Neutrophil (primary cell): Measurements from ENCODE around the gene KLHDC2.
"Not testable (repeated sequence)": the region's sequence is repeated elsewhere in the genome, so short reads cannot be mapped to it uniquely, and the experiment has no call there.

Source experiments
- H3K27ac ChIP-seq: fragments of 200-600 bp; sonication (generic); 2 replicates; pipeline ENCODE4 v1.5.1; 2016; ENCODE audit warnings: mild to moderate bottlenecking, moderate library complexity
- H3K27me3 ChIP-seq: fragments of 200-600 bp; sonication (generic); 2 replicates; pipeline ENCODE4 v1.6.0; 2016; ENCODE audit warnings: mild to moderate bottlenecking
- H3K36me3 ChIP-seq: fragments of 200-600 bp; sonication (generic); 2 replicates; pipeline ENCODE4 v1.5.1; 2017
- H3K4me1 ChIP-seq, 2 experiments: fragments of 200-600 bp in 1 of 2; sonication (generic) in 1 of 2; 1 replicate in 1 of 2; 2 replicates in 1 of 2; pipeline versions ENCODE4 v1.5.1 to v1.6.1; 2013 to 2016; ENCODE audit warnings: low read depth in 1 of 2, low read length in 1 of 2, mild to moderate bottlenecking in 1 of 2, moderate library complexity in 1 of 2; ENCODE audit not compliant: control insufficient read depth in 1 of 2, insufficient read depth in 1 of 2
- H3K4me3 ChIP-seq, 2 experiments: fragments of 200-600 bp in 1 of 2; sonication (generic) in 1 of 2; 1 replicate in 1 of 2; 2 replicates in 1 of 2; pipeline ENCODE4 v1.5.1; 2013 to 2016; ENCODE audit warnings: low read depth in 1 of 2, low read length in 1 of 2, mild to moderate bottlenecking in 1 of 2, moderate library complexity in 1 of 2
- H3K9me3 ChIP-seq: fragments of 200-600 bp; sonication (generic); 2 replicates; pipeline ENCODE4 v1.5.1; 2016
- CTCF ChIP-seq: fragments of 200-600 bp; sonication (generic); IDR thresholded peaks from 2 replicates; pipeline ENCODE4 v1.5.1; 2016; ENCODE audit warnings: antibody characterized with exemption

The KLHDC2 gene

DNA sequence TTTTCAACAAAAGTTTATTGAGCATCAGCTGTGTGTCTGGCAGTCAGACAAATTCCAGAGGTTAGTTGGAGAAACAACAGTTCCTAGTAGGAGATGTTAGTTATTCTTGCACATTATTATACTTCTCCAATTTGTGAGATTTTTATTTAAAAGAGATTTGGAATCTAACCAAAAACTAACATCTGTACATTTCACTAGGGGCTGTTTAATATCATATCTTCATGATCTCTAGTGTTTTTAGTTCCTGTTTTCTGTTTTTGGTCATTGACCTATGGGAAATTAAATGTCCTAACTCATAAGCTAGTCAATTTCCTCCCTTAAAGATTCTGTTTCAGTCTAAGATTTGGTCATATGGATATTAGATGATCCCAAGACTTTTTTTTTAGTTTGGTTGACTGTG is 34.1 kb upstream of the KLHDC2 start:
- TF ChIP-seq CTCF = no peak
- Histone ChIP-seq H3K4me3 (no peak overlapping the region), H3K4me1 (no peaks in the 10 kb centered on the region)

GRCh38 chr14:49735669-49736068 is 32.3 kb upstream of the KLHDC2 start:
- H3K27ac ChIP-seq, H3K4me1 ChIP-seq, H3K27me3 ChIP-seq, H3K4me3 ChIP-seq, H3K36me3 ChIP-seq, H3K9me3 ChIP-seq: not testable (repeated sequence)

More for the DNA sequence above, 34.1 kb upstream of the KLHDC2 start:
- Histone ChIP-seq H3K27ac (no peak overlapping the region), H3K9me3 (no peaks in the 10 kb centered on the region), H3K27me3 (no peaks in the 10 kb centered on the region), H3K36me3 (no peaks in the 10 kb centered on the region)

GRCh38 chr14:49745191-49745590 is 22.8 kb upstream of the KLHDC2 start:
- TF ChIP-seq CTCF = no peak
- Histone ChIP-seq H3K36me3 (no peaks in the 10 kb centered on the region), H3K9me3 (no peaks in the 10 kb centered on the region), H3K4me3 (no peak overlapping the region), H3K27me3 (no peaks in the 10 kb centered on the region), H3K27ac (no peak overlapping the region), H3K4me1 (no peaks in the 10 kb centered on the region)

DNA sequence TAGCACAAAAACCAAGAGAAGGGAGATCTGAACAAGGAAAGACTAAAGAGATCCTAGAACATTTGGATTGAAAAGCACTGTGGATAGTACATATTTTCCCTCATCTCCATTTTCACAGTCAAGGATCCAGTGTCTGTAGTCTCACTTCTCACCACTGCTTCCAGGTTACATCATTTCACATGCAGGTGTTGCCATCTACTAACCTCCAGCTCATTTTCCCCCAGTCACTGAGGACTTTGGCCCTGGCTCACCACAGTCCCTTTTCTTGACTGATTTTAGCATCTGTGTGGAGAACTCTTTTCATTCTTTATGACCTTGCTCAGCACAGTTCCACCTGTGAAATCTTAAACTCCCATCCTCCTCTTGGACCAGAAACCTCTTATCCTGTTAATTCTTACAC is 21.5 kb upstream of the KLHDC2 start:
- not testable (repeated sequence) for H3K36me3 ChIP-seq, H3K27ac ChIP-seq, H3K4me1 ChIP-seq, H3K27me3 ChIP-seq, H3K9me3 ChIP-seq, H3K4me3 ChIP-seq

DNA sequence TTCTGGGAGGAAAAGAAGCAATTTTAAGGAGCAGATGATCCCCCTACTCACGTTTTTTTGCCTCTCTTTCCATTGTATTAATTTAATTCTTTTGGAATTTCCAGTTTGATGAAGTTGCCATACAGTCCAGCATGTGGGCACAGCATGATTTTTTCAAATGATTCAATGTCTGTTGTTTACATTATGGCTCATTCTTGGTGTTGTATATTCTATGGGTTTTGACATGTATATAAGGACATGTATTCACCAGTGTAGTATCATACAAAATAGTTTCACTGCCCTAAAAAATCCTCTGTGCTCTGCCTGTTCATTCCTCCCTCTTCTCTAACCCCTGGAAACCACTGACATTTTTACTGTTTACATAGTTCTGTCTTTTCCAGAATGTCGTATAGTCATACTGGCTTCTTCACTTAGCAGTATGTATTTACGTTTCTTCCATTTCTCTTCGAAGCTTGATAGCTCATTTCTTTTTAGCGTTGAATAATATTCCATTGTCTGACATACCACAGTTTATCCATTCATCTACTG is 13.3 kb upstream of the KLHDC2 start:
- Histone ChIP-seq H3K36me3 (no peaks in the 10 kb centered on the region), H3K4me3 (no peak overlapping the region), H3K4me1 (no peaks in the 10 kb centered on the region), H3K9me3 (no peaks in the 10 kb centered on the region), H3K27ac (no peak overlapping the region), H3K27me3 (no peaks in the 10 kb centered on the region)
- no peak for TF ChIP-seq CTCF

- no peaks in the 10 kb centered on the region for H3K9me3 ChIP-seq
- TF ChIP-seq CTCF = no peak
- H3K27me3 ChIP-seq = no peaks in the 10 kb centered on the region
- no peaks in the 10 kb centered on the region for H3K36me3 ChIP-seq
- no peak overlapping the region for H3K4me3 ChIP-seq
- H3K4me1 ChIP-seq = no peaks in the 10 kb centered on the region
- H3K27ac ChIP-seq = no peak overlapping the region
Measured at GRCh38 chr14:49755378-49755777, 12.6 kb upstream of the KLHDC2 start.
